SK-N-SH (cell line): ENCODE measurements around the gene PRKG1. TPM values are rescaled to one million over a fixed set of nuclear protein-coding genes. Genes with fewer than 3 reads are reported as not detected.
A peak's percentile ranks its signal among the peaks of the same experiment; 100 is the strongest.

Experiments
- CTCF ChIA-PET: fragments of 300-600, 350-600 bp; formaldehyde crosslinking; extraction: SDS; loops from one replicate; lab custom pipeline; 2021; lab: Yijun Ruan, JAX
- POLR2A ChIA-PET: fragments of 350-600 bp; sonication (Branson Sonifier 250); formaldehyde crosslinking; extraction: SDS; loops from one replicate; lab custom pipeline; 2020; ENCODE audit warnings: antibody characterized with exemption, inconsistent platforms; lab: Yijun Ruan, JAX
- DNase-seq: peaks from one replicate; pipeline ENCODE4 v3.0.0; 2012
- H2AFZ ChIP-seq: fragments of 200-600 bp; sonication (generic); 2 replicates; pipeline ENCODE4 v1.8.1; 2016; ENCODE audit warnings: antibody characterized with exemption, mild to moderate bottlenecking, low read depth
- H3F3A ChIP-seq: fragments of 200-600 bp; sonication (generic); replicated peaks from 2 replicates; pipeline ENCODE3; 2016; ENCODE audit warnings: antibody characterized with exemption, mild to moderate bottlenecking; ENCODE audit not compliant: insufficient read depth
- H3K27ac ChIP-seq, 2 experiments: fragments of 200-500 bp in 1 of 2; fragments of 200-600 bp in 1 of 2; sonication (Bioruptor generic) in 1 of 2; sonication (generic), shearing (Covaris generic) in 1 of 2; 2 replicates each; pipeline versions ENCODE4 v1.5.1 to v1.6.1; 2014 to 2016; ENCODE audit warnings: low read depth in 2 of 2, inconsistent platforms in 1 of 2, low read length in 1 of 2, mild to moderate bottlenecking in 1 of 2, mixed read lengths in 1 of 2
- H3K27me3 ChIP-seq: fragments of 200-600 bp; sonication (generic), shearing (Covaris generic); 2 replicates; pipeline ENCODE4 v1.6.1; 2016; ENCODE audit warnings: mixed run types; ENCODE audit not compliant: insufficient read depth
- H3K36me3 ChIP-seq, 2 experiments: fragments of 200-500 bp in 1 of 2; fragments of 200-600 bp in 1 of 2; sonication (Bioruptor generic) in 1 of 2; sonication (generic) in 1 of 2; replicated peaks in 1 of 2; 2 replicates each; pipeline versions ENCODE3 to v1.5.1; 2014 to 2016; ENCODE audit warnings: low read length in 1 of 2, mild to moderate bottlenecking in 1 of 2; ENCODE audit not compliant: insufficient read depth in 2 of 2, control insufficient read depth in 1 of 2
- H3K4me1 ChIP-seq, 2 experiments: fragments of 200-500 bp in 1 of 2; fragments of 200-600 bp in 1 of 2; sonication (Bioruptor generic) in 1 of 2; sonication (generic), shearing (Covaris generic) in 1 of 2; 2 replicates each; pipeline versions ENCODE4 v1.5.1 to v1.6.1; 2014 to 2016; ENCODE audit warnings: low read depth in 1 of 2, low read length in 1 of 2, mixed run types in 1 of 2; ENCODE audit not compliant: insufficient read depth in 2 of 2, control insufficient read depth in 1 of 2
- H3K4me2 ChIP-seq: fragments of 200-600 bp; sonication (generic), shearing (Covaris generic); 2 replicates; pipeline ENCODE4 v1.6.1; 2017; ENCODE audit warnings: mixed run types
- H3K4me3 ChIP-seq, 2 experiments: fragments of 200-500 bp in 1 of 2; fragments of 200-600 bp in 1 of 2; sonication (Bioruptor generic) in 1 of 2; sonication (generic), shearing (Covaris generic) in 1 of 2; 2 replicates each; pipeline versions ENCODE4 v1.5.1 to v1.8.1; 2014 to 2016; ENCODE audit warnings: low read depth in 2 of 2, inconsistent platforms in 1 of 2, low read length in 1 of 2, mild to moderate bottlenecking in 1 of 2, mixed read lengths in 1 of 2, moderate library complexity in 1 of 2
- H3K79me2 ChIP-seq: fragments of 200-600 bp; sonication (generic); 2 replicates; pipeline ENCODE4 v1.8.1; 2017; ENCODE audit warnings: mild to moderate bottlenecking; ENCODE audit not compliant: insufficient read depth
- H3K9ac ChIP-seq: fragments of 200-600 bp; sonication (generic); 2 replicates; pipeline ENCODE4 v1.6.1; 2017; ENCODE audit warnings: mixed run types
- H3K9me2 ChIP-seq: fragments of 200-600 bp; sonication (generic); 2 replicates; pipeline ENCODE4 v1.6.1; 2017; ENCODE audit warnings: mixed run types
- H3K9me3 ChIP-seq: fragments of 200-600 bp; sonication (generic); 2 replicates; pipeline ENCODE4 v1.6.1; 2017; ENCODE audit warnings: mixed run types, mild to moderate bottlenecking, moderate library complexity
- H4K20me1 ChIP-seq: fragments of 200-600 bp; sonication (generic); 2 replicates; pipeline ENCODE4 v1.6.1; 2017; ENCODE audit warnings: mild to moderate bottlenecking, mixed run types; ENCODE audit not compliant: insufficient read depth
- CTCF ChIP-seq: fragments of 200-600 bp; sonication (generic); IDR thresholded peaks from 2 replicates; pipeline ENCODE4 v1.6.1; 2017; ENCODE audit warnings: antibody characterized with exemption, mild to moderate bottlenecking, moderate library complexity
- EP300 ChIP-seq, 2 experiments: IDR thresholded peaks; 2 replicates each; pipeline versions ENCODE4 v1.4.0 to v1.6.1; 2012; ENCODE audit warnings: borderline replicate concordance in 1 of 2, low read depth in 1 of 2, low read length in 1 of 2
- EZH2phosphoT487 ChIP-seq: fragments of 200-600 bp; sonication (generic); IDR thresholded peaks from 2 replicates; pipeline ENCODE4 v1.6.1; 2017; ENCODE audit warnings: low read depth, mixed run types, mild to moderate bottlenecking, antibody characterized with exemption, moderate library complexity, borderline replicate concordance
- FOSL2 ChIP-seq: IDR thresholded peaks from 2 replicates; pipeline ENCODE4 v1.4.0; 2012; ENCODE audit warnings: low read depth, mild to moderate bottlenecking, moderate library complexity, borderline replicate concordance
- FOXM1 ChIP-seq: IDR thresholded peaks from 2 replicates; pipeline ENCODE4 v1.4.0; 2012; ENCODE audit warnings: low read depth, mild to moderate bottlenecking
- JUND ChIP-seq: IDR thresholded peaks from 2 replicates; pipeline ENCODE4 v1.4.0; 2012
- MAX ChIP-seq: IDR thresholded peaks from 2 replicates; pipeline ENCODE4 v1.4.0; 2012; ENCODE audit warnings: low read depth
- MEF2A ChIP-seq: IDR thresholded peaks from 2 replicates; pipeline ENCODE4 v1.4.0; 2012; ENCODE audit warnings: low read depth, borderline replicate concordance
- MXI1 ChIP-seq: IDR thresholded peaks from 2 replicates; pipeline ENCODE4 v1.6.1; 2012; ENCODE audit warnings: mild to moderate bottlenecking, low read depth, low read length, improper control_type of control experiment
- NFIC ChIP-seq: IDR thresholded peaks from 2 replicates; pipeline ENCODE4 v1.4.0; 2012; ENCODE audit warnings: borderline replicate concordance
- POLR2AphosphoS5 ChIP-seq: IDR thresholded peaks from 2 replicates; pipeline ENCODE4 v1.6.1; 2012; ENCODE audit warnings: low read depth, low read length
- RAD21 ChIP-seq: IDR thresholded peaks from 2 replicates; pipeline ENCODE4 v1.6.1; 2012; ENCODE audit warnings: mild to moderate bottlenecking, low read length
- RFX5 ChIP-seq: IDR thresholded peaks from 2 replicates; pipeline ENCODE4 v1.6.1; 2012; ENCODE audit warnings: mild to moderate bottlenecking, improper control_type of control experiment, low read length
- RXRA ChIP-seq: IDR thresholded peaks from 2 replicates; pipeline ENCODE4 v1.4.0; 2012; ENCODE audit warnings: low read depth, mild to moderate bottlenecking, borderline replicate concordance
- SMC3 ChIP-seq: IDR thresholded peaks from 2 replicates; pipeline ENCODE4 v1.6.1; 2012; ENCODE audit warnings: low read depth, low read length, improper control_type of control experiment
- TCF12 ChIP-seq: IDR thresholded peaks from 2 replicates; pipeline ENCODE4 v1.4.0; 2012
- TEAD4 ChIP-seq: IDR thresholded peaks from 2 replicates; pipeline ENCODE4 v1.4.0; 2012; ENCODE audit warnings: mild to moderate bottlenecking, borderline replicate concordance; ENCODE audit not compliant: insufficient read depth
- WGBS: methylation state at CpG from one replicate; pipeline ENCODE4 v1.1.6; 2017; ENCODE audit warnings: low lambda C conversion rate; 5-methylcytosine and 5-hydroxymethylcytosine counted together
- polyA plus RNA-seq, 3 experiments: library from polyadenylated mRNA; depleted of rRNA; stranded (reverse); fragments of >200 nt; gene quantifications; 2 replicates each; pipeline ENCODE4 v1.2.3, GENCODE V29; 2012
- TF ChIP-seq, protein P1 (sequence below): IDR thresholded peaks from 2 replicates; pipeline ENCODE4; 2012
- TF ChIP-seq, protein P2 (sequence below): fragments of 150-350 bp; IDR thresholded peaks from 2 replicates; pipeline ENCODE4 v1.6.1; 2017; ENCODE audit warnings: antibody characterized with exemption, low read length, low read depth, borderline replicate concordance

The PRKG1 gene
- polyA plus RNA-seq, 1 of the 3 experiments (the other 2 are of a cell fraction), result 4.1 TPM

- Histone ChIP-seq H3K27ac (peak overlapping the region in 1 of 2 experiments; percentile 9; a peak in 2 of 4 replicates), H2AFZ (no peak overlapping the region), H3K9me3 (no peaks in the 10 kb centered on the region), H3K79me2 (no peaks in the 10 kb centered on the region), H3K27me3 (no peaks in the 10 kb centered on the region), H3K9ac (no peak overlapping the region), H4K20me1 (no peaks in the 10 kb centered on the region), H3K4me1 (peaks cover 4 to 9% of the 10 kb centered on the region in 2 experiments; a peak in 3 of 4 replicates), H3K36me3 (no peaks in the 10 kb centered on the region), H3K4me3 (no peak overlapping the region), H3K4me2 (no peak overlapping the region), H3F3A (no peaks in the 10 kb centered on the region), H3K9me2 (no peaks in the 10 kb centered on the region)
- WGBS, result 45% methylated on average over 2 of the region's 2 CpGs
- DNase-seq, result no peak
- TF ChIP-seq FOSL2, result peak; percentile 79
- no peak for TF ChIP-seq SMC3
- peak; percentile 60; the same call in 1 of the 2 replicates for TF ChIP-seq RXRA
- peak; percentile 73 for TF ChIP-seq JUND
- TF ChIP-seq, protein P1, sequence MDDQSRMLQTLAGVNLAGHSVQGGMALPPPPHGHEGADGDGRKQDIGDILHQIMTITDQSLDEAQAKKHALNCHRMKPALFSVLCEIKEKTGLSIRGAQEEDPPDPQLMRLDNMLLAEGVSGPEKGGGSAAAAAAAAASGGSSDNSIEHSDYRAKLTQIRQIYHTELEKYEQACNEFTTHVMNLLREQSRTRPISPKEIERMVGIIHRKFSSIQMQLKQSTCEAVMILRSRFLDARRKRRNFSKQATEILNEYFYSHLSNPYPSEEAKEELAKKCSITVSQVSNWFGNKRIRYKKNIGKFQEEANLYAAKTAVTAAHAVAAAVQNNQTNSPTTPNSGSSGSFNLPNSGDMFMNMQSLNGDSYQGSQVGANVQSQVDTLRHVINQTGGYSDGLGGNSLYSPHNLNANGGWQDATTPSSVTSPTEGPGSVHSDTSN, result peak; percentile 82
- TF ChIP-seq, protein P2, sequence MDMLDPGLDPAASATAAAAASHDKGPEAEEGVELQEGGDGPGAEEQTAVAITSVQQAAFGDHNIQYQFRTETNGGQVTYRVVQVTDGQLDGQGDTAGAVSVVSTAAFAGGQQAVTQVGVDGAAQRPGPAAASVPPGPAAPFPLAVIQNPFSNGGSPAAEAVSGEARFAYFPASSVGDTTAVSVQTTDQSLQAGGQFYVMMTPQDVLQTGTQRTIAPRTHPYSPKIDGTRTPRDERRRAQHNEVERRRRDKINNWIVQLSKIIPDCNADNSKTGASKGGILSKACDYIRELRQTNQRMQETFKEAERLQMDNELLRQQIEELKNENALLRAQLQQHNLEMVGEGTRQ, result no peak
- peak; percentile 83 for TF ChIP-seq TCF12
- no peak for TF ChIP-seq EZH2phosphoT487
- peak; percentile 99 for TF ChIP-seq NFIC
- peak; percentile 41 to 58; a peak in 2 of 4 replicates for TF ChIP-seq EP300 (IDR thresholded peaks at IDR 0.05; ENCODE audit: borderline replicate concordance in 1 of 2, low read depth in 1 of 2, low read length in 1 of 2)
- TF ChIP-seq TEAD4, result 0 out of 2 replicates have a peak, but pooled peaks have one; percentile 37
- peak; percentile 69 for TF ChIP-seq MAX
- no peak for TF ChIP-seq MEF2A
- peak; percentile 21; the same call in 1 of the 2 replicates for TF ChIP-seq RAD21
- TF ChIP-seq POLR2AphosphoS5, result peak; percentile 48; the same call in 1 of the 2 replicates
- CTCF ChIA-PET, result interaction anchor here (0.9 to 1.7 kb wide), 2 partner anchors 8 to 334 kb away, joined by 3 to 5 read pairs; no protein-coding TSS in a partner anchor
- POLR2A ChIA-PET, result no interaction called here
Observed at GRCh38 chr10:51397695-51398094, 323.4 kb downstream of the PRKG1 start.

DNA sequence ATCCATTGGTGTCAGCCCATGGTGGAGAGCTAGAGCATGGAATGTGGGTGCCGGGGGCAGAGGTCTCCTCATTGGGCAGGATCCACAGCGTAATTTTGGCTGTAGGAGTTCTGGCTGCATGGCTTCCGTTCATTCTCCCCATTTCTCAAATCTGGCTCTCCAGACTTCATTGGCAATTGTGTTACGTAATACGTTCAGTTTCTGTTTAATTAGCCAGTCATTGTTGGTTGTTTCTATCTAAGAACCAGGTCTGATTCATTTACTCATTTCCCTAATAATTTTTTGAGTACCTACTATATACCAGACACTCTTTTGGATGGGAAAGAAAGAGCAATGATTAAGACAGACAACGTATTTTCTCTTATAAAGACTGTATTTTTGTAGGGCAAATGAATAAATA is 325.6 kb downstream of the PRKG1 start:
- H3K4me3 ChIP-seq, result no peak overlapping the region
- CTCF ChIA-PET, result interaction anchor here (1.6 kb wide), 1 partner anchor 10 kb away, joined by 8 read pairs; no protein-coding TSS in a partner anchor
- POLR2A ChIA-PET, result no interaction called here
- no peak overlapping the region for H3K4me2 ChIP-seq
- H3K36me3 ChIP-seq, result no peaks in the 10 kb centered on the region
- H4K20me1 ChIP-seq, result no peaks in the 10 kb centered on the region
- H3K79me2 ChIP-seq, result no peaks in the 10 kb centered on the region
- no peaks in the 10 kb centered on the region for H3F3A ChIP-seq
- peaks cover 4 to 9% of the 10 kb centered on the region in 2 experiments; a peak in 3 of 4 replicates for H3K4me1 ChIP-seq
- H3K9me2 ChIP-seq, result no peaks in the 10 kb centered on the region
- H2AFZ ChIP-seq, result no peak overlapping the region
- DNase-seq, result no peak
- H3K27me3 ChIP-seq, result no peaks in the 10 kb centered on the region
- H3K9ac ChIP-seq, result no peak overlapping the region
- H3K27ac ChIP-seq, result no peak overlapping the region
- TF ChIP-seq NFIC, result no peak
- TF ChIP-seq RXRA, result no peak
- no peak for TF ChIP-seq POLR2AphosphoS5
- no peak for TF ChIP-seq TEAD4
- TF ChIP-seq CTCF, result no peak
- TF ChIP-seq FOXM1, result no peak
- TF ChIP-seq RFX5, result no peak
- no peak for TF ChIP-seq EP300 (IDR thresholded peaks at IDR 0.05; ENCODE audit: borderline replicate concordance in 1 of 2, low read depth in 1 of 2, low read length in 1 of 2)
- TF ChIP-seq MXI1, result no peak
- TF ChIP-seq, all 33 proteins: peak for 0
- 81% methylated on average over 6 of the region's 6 CpGs for WGBS
- no peaks in the 10 kb centered on the region for H3K9me3 ChIP-seq
